ENCODE measurements around the gene HOXB8. TPM values are rescaled to one million over a fixed set of nuclear protein-coding genes. Genes with fewer than 3 reads are reported as not detected.

The HOXB8 gene
- total and polyA plus RNA-seq, 10 of the 15 experiments (the other 5 are each of a cell fraction or from before 2014, with no cell fraction given), result 0.21 TPM; not detected in 9

DNA sequence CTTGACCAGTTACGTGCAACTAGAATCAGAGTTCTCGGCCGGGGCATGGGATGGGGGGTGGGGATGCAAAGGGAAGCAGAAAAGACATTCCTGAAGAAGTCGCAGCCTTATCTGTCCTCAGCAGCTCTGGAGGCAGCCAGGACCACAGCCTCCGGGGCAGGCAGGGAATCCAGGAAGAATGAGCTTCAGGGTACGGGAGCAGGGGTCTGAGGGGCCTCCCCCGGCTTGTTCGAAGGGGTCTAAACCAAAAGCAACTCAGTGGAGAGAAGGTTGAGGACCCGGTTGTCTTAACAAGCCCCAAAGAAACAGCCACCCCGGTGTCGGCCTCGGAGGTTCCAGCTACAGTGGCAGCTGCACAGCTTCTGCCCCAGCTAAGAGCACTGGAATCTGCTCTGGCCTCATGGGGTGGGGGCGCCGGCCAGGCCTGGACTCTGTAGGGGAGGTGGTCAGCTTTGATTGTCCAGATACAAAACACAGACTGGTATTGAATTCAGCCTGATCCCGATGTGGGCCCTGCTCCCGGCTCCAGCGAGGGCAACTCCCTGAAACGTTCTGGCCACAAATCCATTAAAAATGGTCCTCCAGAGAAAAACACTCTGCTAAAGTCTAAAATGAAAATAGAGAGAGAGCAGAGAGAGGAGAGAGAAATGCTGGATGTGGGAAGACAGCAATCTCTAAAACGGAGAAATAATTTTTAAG is 44.6 kb downstream of the HOXB8 start:
- in situ Hi-C loops (cut with MboI), result no loop called here
- no peaks in the 10 kb centered on the region for H3K4me1 ChIP-seq (ENCODE audit: control insufficient read depth, insufficient read depth, low read length)
- H3K9me3 ChIP-seq (replicated peaks; ENCODE audit: control insufficient read depth, insufficient read depth, low read length), result no peaks in the 10 kb centered on the region
- FAIRE-seq, result no peak
- ChIA-PET CTCF (interaction anchor here (0.6 to 1.5 kb wide), 3 partner anchors 48 to 353 kb away, joined by 3 read pairs; no protein-coding TSS in a partner anchor), SMC1A (ENCODE audit: uncharacterized antibody, unreplicated experiment) (interaction anchor here (0.6 to 2.0 kb wide), 2 partner anchors 78 to 167 kb away, joined by 5 to 7 read pairs; no protein-coding TSS in a partner anchor), POLR2A (no interaction called here), RAD21 (ENCODE audit: unreplicated experiment) (no interaction called here)
- no TSS peak for BruUV-seq (replicated peaks)
- H3K4me3 ChIP-seq, result no peak overlapping the region
- WGBS (ENCODE audit: insufficient coverage, insufficient replicate concordance, low lambda C conversion rate, missing lambda C conversion rate), result 57% methylated on average over 19 of the region's 19 CpGs
- no peak overlapping the region for H3K9ac ChIP-seq (ENCODE audit: control insufficient read depth, insufficient read depth, low read length)
- no peaks in the 10 kb centered on the region for H3K79me2 ChIP-seq (ENCODE audit: control insufficient read depth, insufficient read depth, low read length)
- no peak overlapping the region for H3K4me2 ChIP-seq (ENCODE audit: control insufficient read depth, insufficient read depth)
- no peak for TF ChIP-seq NR2F1 (conservative IDR thresholded peaks at IDR 0.05)
- no peak for TF ChIP-seq RUNX3 (IDR thresholded peaks at IDR 0.05; ENCODE audit: low read length)
- TF ChIP-seq ZSCAN29 (IDR thresholded peaks at IDR 0.05), result no peak
- TF ChIP-seq RB1 (IDR thresholded peaks at IDR 0.05; ENCODE audit: borderline replicate concordance), result no peak
- TF ChIP-seq, protein P1, sequence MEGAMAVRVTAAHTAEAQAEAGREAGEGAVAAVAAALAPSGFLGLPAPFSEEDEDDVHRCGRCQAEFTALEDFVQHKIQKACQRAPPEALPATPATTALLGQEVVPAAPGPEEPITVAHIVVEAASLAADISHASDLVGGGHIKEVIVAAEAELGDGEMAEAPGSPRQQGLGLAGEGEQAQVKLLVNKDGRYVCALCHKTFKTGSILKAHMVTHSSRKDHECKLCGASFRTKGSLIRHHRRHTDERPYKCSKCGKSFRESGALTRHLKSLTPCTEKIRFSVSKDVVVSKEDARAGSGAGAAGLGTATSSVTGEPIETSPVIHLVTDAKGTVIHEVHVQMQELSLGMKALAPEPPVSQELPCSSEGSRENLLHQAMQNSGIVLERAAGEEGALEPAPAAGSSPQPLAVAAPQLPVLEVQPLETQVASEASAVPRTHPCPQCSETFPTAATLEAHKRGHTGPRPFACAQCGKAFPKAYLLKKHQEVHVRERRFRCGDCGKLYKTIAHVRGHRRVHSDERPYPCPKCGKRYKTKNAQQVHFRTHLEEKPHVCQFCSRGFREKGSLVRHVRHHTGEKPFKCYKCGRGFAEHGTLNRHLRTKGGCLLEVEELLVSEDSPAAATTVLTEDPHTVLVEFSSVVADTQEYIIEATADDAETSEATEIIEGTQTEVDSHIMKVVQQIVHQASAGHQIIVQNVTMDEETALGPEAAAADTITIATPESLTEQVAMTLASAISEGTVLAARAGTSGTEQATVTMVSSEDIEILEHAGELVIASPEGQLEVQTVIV (IDR thresholded peaks at IDR 0.05; ENCODE audit: borderline replicate concordance, partially characterized antibody), result no peak
- no peak for TF ChIP-seq ESRRA (IDR thresholded peaks at IDR 0.05; ENCODE audit: low read length)
- no peak for TF ChIP-seq MTA3 (IDR thresholded peaks at IDR 0.05; ENCODE audit: borderline replicate concordance, low read length)
- TF ChIP-seq ZZZ3 (IDR thresholded peaks at IDR 0.05; ENCODE audit: control insufficient read depth, insufficient read length, low read depth), result no peak
- no peak for TF ChIP-seq FOXM1 (IDR thresholded peaks at IDR 0.05; ENCODE audit: low read depth, low read length)
- TF ChIP-seq NFXL1 (IDR thresholded peaks at IDR 0.05; ENCODE audit: borderline replicate concordance), result no peak
- TF ChIP-seq TARDBP (IDR thresholded peaks at IDR 0.05; ENCODE audit: borderline replicate concordance), result no peak
- TF ChIP-seq ZNF274 (IDR thresholded peaks at IDR 0.05; ENCODE audit: insufficient read depth, insufficient read length), result no peak
- TF ChIP-seq, protein P2, sequence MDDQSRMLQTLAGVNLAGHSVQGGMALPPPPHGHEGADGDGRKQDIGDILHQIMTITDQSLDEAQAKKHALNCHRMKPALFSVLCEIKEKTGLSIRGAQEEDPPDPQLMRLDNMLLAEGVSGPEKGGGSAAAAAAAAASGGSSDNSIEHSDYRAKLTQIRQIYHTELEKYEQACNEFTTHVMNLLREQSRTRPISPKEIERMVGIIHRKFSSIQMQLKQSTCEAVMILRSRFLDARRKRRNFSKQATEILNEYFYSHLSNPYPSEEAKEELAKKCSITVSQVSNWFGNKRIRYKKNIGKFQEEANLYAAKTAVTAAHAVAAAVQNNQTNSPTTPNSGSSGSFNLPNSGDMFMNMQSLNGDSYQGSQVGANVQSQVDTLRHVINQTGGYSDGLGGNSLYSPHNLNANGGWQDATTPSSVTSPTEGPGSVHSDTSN (IDR thresholded peaks at IDR 0.05; ENCODE audit: insufficient replicate concordance, low read depth, low read length), result no peak
- no peak for TF ChIP-seq IKZF2 (IDR thresholded peaks at IDR 0.05)
- TF ChIP-seq DPF2 (IDR thresholded peaks at IDR 0.05), result no peak
- H3K27me3 ChIP-seq (replicated peaks in 1 of 2; ENCODE audit: control insufficient read depth in 2 of 2, insufficient read depth in 2 of 2, low read length in 1 of 2), result no peaks in the 10 kb centered on the region
- DNase-seq (ENCODE audit: low read depth, low spot score), result no peak
- no peak overlapping the region for H2AFZ ChIP-seq (ENCODE audit: control insufficient read depth, low read depth, low read length)
- ATAC-seq, result no peak
- H4K20me1 ChIP-seq (ENCODE audit: control insufficient read depth, insufficient read depth), result no peaks in the 10 kb centered on the region
- no peaks in the 10 kb centered on the region; a peak in 1 of 4 replicates for H3K36me3 ChIP-seq (ENCODE audit: control insufficient read depth in 2 of 2, insufficient read depth in 2 of 2, low read length in 1 of 2)
- intact Hi-C loops (cut with micrococcal nuclease; ENCODE audit: unreplicated experiment), result no loop called here
- H3K27ac ChIP-seq (ENCODE audit: control insufficient read depth, insufficient read depth), result no peak overlapping the region
